NCI-H1105 treated with DMSO at 0.1 percent for 48 hours (cell line): Measurements from ENCODE around the gene TMEM117.
"Not testable (repeated sequence)": the region's sequence is repeated elsewhere in the genome, so short reads cannot be mapped to it uniquely, and the experiment has no call there.

ENCODE experiments used
- DNase-seq: peaks from one replicate; lab custom pipeline; 2025; lab: John Stamatoyannopoulos, UW

The TMEM117 gene

DNA sequence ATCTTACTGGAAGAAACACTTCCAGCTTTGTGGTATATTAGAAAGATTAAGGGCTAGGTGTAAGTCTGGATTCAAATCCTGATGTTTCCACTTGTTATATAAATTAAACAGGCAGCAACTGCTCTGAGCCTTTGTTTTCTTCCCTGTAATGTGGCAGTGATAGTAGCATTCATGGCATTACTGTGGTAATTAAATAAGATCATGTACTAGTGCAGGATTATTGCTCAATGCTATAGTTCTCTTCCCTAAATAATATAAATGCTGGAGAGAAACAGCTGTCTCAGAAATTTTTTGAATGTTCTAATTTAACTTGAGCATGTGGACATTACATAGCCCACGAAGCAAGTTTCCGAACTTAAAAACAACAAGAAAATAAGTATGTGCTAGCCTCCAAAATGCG lies 5.4 kb downstream of the TMEM117 start:
- no peak for DNase-seq

DNA sequence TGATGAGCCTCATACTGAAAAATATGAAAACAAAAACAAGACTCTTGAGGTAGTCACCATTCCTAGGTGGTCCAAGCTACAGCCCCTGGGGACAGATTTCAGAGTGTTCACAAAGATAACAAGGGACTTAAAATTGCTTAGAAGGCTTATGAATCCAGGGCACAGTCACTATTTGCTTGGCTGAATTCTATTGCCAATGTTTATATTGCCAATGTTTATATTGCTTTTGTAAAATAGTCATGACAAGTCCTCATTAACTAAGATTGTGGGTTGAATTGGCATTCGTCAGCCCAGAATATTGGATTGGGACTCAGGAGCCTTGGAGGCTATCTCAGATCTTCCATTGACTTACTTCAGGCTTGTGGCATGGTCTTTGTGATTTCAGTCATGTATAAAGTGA lies 6.4 kb downstream of the TMEM117 start:
- no peak for DNase-seq

DNA sequence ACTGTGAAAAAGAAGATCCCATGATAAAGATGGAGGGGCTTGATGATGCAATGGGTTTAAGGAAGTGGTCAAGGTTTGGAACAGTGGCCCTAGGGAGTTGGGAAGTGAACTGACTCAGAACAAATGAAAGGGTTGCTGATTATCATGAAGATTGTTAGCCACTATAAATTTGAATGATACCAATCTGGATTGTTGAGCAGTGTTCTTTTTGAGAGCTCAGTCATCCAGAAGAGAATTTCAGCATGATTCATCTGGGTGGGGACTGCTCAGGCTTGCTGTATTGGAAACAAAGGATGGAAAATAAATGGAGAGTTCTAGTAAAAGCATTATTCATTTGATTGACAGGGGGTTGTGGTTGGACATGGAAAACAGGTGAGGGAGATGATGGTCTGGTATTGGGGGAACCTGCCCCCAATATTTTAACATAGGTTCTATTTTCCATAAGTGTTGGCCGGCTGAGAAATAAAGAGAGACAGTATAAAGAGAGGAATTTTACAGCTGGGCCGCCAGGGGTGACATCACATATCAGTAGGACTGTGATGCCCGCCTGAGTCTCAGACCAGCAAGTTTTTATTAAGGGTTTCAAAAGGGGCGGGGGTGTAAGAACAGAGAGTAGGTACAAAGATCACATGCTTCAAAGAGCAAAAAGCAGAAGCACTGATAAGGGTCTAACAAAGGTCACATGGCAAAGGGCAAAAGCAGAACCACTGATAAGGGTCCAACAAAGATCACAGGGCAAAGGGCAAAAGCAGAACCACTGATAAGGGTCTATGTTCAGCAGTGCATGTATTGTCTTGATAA lies 11.7 kb downstream of the TMEM117 start:
- not testable (repeated sequence) for DNase-seq

DNA sequence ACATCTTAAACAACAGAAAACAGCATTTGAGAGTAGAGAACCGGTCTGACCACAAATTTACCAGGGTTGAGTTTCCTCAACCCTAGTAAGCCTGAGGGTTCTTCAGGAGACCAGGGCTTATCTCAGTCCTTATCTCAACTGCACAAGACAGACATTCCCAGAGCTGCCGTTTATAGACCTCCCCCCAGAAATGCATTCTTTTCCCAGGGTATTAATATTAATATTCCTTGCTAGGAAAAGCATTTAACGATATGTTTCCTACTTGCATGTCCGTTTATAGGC lies 12.3 kb downstream of the TMEM117 start:
- no peak for DNase-seq

GRCh38 chr12:43848786-43849185 lies 12.9 kb downstream of the TMEM117 start:
- no peak for DNase-seq

- no peak for DNase-seq
Measured at GRCh38 chr12:43852744-43853143, 16.9 kb downstream of the TMEM117 start.

DNA sequence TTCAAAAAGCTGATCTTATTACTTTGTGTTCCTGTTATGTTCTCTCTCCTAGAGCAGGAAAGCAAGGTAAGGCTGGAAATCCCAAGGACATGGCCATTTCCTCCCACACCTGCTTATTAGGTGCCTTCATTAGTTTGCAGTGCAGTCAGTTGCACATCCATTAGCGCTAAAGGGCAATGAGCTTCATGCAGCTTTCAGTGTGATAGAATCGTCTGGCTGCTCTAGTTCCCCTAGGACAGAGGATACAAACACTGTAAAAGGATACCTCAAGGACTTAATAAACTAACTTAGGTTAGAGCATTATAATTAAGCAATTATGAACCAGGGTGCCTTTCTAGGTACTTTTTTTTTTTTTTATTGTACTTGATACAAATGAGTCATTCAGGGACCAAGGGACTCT lies 21.1 kb downstream of the TMEM117 start:
- peak; percentile 60 for DNase-seq

GRCh38 chr12:43858096-43858495 lies 22.2 kb downstream of the TMEM117 start:
- DNase-seq: no peak

GRCh38 chr12:43858991-43859390 lies 23.1 kb downstream of the TMEM117 start:
- DNase-seq: no peak

GRCh38 chr12:43861015-43861839 lies 25.3 kb downstream of the TMEM117 start:
- no peak for DNase-seq

DNA sequence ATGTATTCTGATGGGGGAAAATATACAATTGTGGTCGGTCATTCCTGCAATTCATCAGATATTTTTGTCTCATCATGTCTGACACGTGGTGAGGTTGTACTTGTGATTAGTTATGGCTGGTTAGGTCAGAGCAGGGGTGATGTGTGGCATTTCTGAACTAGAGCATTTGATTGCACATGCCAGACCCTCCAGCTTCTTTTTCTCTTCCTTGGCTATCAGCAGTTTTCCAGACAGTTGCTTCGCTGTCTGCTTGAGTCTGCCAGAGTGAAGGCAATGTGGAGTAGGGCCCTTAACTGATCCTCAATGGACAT lies 25.9 kb downstream of the TMEM117 start:
- DNase-seq: no peak

- no peak for DNase-seq
Measured at GRCh38 chr12:43863770-43864366, 28.0 kb downstream of the TMEM117 start.

DNA sequence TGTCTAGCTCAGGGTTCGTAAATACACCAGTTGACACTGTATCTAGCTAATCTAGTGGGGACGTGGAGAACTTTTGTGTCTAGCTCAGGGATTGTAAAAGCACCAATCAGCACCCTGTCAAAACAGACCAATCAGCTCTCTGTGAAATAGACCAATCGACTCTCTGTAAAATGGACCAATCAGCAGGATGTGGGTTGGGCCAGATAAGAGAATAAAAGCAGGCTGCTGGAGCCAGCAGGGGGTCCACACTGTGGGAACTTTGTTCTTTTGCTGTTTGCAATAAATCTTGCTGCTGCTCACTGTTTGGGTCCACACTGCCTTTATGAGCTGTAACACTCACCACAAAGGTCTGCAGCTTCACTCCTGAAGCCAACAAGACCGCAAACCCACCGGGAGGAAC lies 28.7 kb downstream of the TMEM117 start:
- not testable (repeated sequence) for DNase-seq

GRCh38 chr12:43869184-43869583 lies 33.3 kb downstream of the TMEM117 start:
- no peak for DNase-seq

- not testable (repeated sequence) for DNase-seq
Measured at GRCh38 chr12:43869765-43870164, 33.9 kb downstream of the TMEM117 start.

- not testable (repeated sequence) for DNase-seq
Measured at GRCh38 chr12:43871258-43871657, 35.4 kb downstream of the TMEM117 start.

DNA sequence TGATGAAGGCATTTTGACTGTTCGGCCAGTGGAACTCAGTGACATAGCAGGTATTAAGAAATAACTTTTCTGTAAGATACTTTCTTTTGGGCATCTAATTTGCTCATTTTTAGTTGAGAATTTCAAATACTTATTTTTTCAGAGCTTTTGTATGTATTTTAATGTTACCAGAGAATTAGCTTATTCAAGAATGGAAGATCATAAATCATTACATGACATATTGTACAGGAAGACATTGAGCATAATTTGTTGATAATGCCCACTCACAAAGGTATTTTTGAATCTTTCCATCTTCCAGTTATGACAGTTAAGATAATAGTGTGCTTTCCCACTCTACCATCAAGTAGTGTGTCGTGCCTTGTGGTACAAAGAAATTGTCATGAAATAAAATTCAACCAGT lies 36.5 kb downstream of the TMEM117 start:
- DNase-seq: no peak

GRCh38 chr12:43878050-43878449 lies 42.2 kb downstream of the TMEM117 start:
- no peak for DNase-seq

- DNase-seq: no peak
Measured at GRCh38 chr12:43880547-43880946, 44.7 kb downstream of the TMEM117 start.

DNA sequence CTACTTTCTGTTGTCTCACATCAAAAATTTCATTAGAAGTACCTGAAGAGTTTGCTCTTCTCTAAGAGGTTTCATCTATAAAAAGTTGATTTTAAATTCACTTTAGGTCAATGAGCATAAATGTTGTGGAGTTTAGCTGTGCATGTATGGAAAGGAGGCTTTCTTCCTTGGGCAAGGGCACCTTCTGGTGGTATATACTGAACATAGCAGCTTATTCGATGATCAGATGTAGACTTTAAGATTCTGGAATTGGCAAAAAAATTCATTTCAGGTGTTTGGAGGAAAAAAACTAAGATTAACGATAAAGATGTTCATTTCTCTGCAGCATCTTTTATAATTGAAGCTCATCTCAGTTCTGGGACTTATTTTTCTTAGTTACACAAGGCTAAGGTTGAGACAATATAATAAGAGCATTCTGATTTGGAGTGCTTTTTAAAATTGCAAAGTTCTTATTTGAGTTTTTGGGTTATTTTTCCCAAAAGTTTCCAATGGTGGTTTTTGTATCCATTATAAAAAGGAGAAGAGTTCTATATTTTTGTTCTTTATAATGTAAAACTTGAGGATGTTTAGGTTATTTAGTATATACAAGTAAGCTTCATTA lies 46.8 kb downstream of the TMEM117 start:
- peak; percentile 75 for DNase-seq

DNA sequence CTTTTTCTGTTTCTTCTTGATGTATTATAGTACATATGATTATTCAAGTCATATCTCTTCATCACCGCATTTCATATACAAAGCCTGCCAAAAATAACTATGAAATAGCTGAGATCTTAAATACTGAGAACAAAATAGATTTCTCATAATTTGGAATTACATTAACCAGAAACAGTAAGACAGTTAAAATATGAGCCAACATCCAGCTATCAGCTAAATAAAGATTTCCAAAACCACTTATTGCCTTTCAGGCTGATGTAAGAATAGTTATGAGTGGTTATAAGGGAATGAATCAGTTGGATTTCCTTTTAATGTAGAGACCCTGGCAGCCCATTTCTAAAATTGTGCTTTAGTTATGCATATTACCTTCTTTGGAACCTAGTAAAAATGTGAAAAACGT lies 47.4 kb downstream of the TMEM117 start:
- no peak for DNase-seq

DNA sequence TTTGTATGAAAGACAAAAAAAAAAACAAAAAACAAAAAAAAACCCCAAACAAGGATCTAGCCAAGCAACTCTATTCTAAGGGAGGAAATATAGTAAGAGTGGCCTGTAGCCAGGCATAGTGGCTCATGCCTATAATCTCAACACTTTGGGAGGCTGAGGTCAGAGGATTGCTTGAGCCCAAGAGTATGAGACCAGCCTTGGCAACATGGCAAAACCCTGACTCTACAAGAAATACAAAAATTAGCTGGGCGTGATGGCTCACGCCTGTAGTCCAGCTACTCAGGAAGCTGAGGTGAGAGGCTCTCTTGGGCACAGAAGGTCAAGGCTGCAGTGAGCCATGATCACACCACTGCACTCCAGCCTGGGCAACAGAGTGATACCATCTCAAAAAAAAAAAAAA lies 47.9 kb downstream of the TMEM117 start:
- no peak for DNase-seq
